Measurements from ENCODE around the gene RCOR1. TPM values are rescaled to one million over a fixed set of nuclear protein-coding genes. Genes with fewer than 3 reads are reported as not detected.

Gene RCOR1
- total and polyA plus RNA-seq, 2 of the 4 experiments (the other 2 are of a cell fraction): 9.0 to 11.2 TPM

GRCh38 chr14:102732924-102733323 lies 140.5 kb downstream of the RCOR1 start:
- H3K4ac ChIP-seq (ENCODE audit: low read depth, low read length): no peak overlapping the region
- BruUV-seq (replicated peaks): no TSS peak
- peaks cover 0 to 4% of the 10 kb centered on the region in 2 experiments; a peak in 1 of 4 replicates for H3K79me1 ChIP-seq (ENCODE audit: low read depth in 1 of 2, low read length in 2 of 2)
- H3K4me1 ChIP-seq (ENCODE audit: control insufficient read depth, insufficient read depth, low read length): no peaks in the 10 kb centered on the region
- TF ChIP-seq MXI1 (IDR thresholded peaks at IDR 0.05; ENCODE audit: borderline replicate concordance, low read depth, low read length) (no peak), CHD1 (IDR thresholded peaks at IDR 0.05; ENCODE audit: low read depth, low read length) (no peak), RCOR1 (IDR thresholded peaks at IDR 0.05; ENCODE audit: insufficient replicate concordance, low read length) (no peak), MAFK (IDR thresholded peaks at IDR 0.05; ENCODE audit: low read depth, low read length) (no peak), CTCF (conservative IDR thresholded peaks at IDR 0.05; ENCODE audit: low read depth, low read length) (no peak), NFE2L2 (IDR thresholded peaks at IDR 0.05; ENCODE audit: low read depth, low read length) (no peak), MAZ (IDR thresholded peaks at IDR 0.05; ENCODE audit: borderline replicate concordance, low read depth, low read length) (no peak), FOS (IDR thresholded peaks at IDR 0.05; ENCODE audit: low read depth, low read length) (no peak), RAD21 (IDR thresholded peaks at IDR 0.05; ENCODE audit: low read length) (no peak)
- H2AK5ac ChIP-seq (ENCODE audit: low read depth, low read length): no peak overlapping the region
- H2AK9ac ChIP-seq (replicated peaks; ENCODE audit: low read depth, low read length, poor library complexity): no peak overlapping the region
- peaks cover 10% of the 10 kb centered on the region for H3K9me1 ChIP-seq (ENCODE audit: insufficient read depth, low read length)
- H3K14ac ChIP-seq (replicated peaks; ENCODE audit: low read depth, low read length): no peak overlapping the region
- H2AFZ ChIP-seq (replicated peaks; ENCODE audit: low read length, poor library complexity): no peak overlapping the region
- peaks cover 14% of the 10 kb centered on the region for H3K36me3 ChIP-seq (ENCODE audit: control insufficient read depth, insufficient read depth, low read length)
- no peak for DNase-seq
- no peak overlapping the region for H2BK120ac ChIP-seq (ENCODE audit: low read depth, low read length)
- H3K18ac ChIP-seq (ENCODE audit: low read depth, low read length): no peak overlapping the region
- H3K27me3 ChIP-seq (ENCODE audit: control insufficient read depth, insufficient read depth, low read length): no peaks in the 10 kb centered on the region
- no peak overlapping the region for H4K8ac ChIP-seq (ENCODE audit: low read depth in 2 of 2, low read length in 2 of 2)
- no peak overlapping the region for H4K5ac ChIP-seq (ENCODE audit: low read depth, low read length)
- no peak overlapping the region for H2BK5ac ChIP-seq (ENCODE audit: low read depth, low read length, poor library complexity, severe bottlenecking)
- H4K20me1 ChIP-seq (ENCODE audit: insufficient read depth, low read length): no peaks in the 10 kb centered on the region; the same call in 1 of the 2 replicates
- ATAC-seq (ENCODE audit: low read depth): no peak
- dilution Hi-C loops (cut with HindIII; ENCODE audit: low sequenced_read_pairs, unreplicated experiment): no loop called here
- H3K4me2 ChIP-seq (ENCODE audit: low read depth, low read length): no peak overlapping the region
- no peaks in the 10 kb centered on the region for H3K9me3 ChIP-seq (ENCODE audit: control insufficient read depth, insufficient read depth, low read length)
- in situ Hi-C loops (cut with MboI; ENCODE audit: low sequenced_read_pairs): no loop called here
- H2BK15ac ChIP-seq (ENCODE audit: low read depth, low read length): no peak overlapping the region
- intact Hi-C loops (cut with micrococcal nuclease): no loop called here
- 90% methylated on average over 2 of the region's 10 CpGs; no CpG with 5 or more reads in 1 of the 2 experiments for WGBS, 2 experiments (ENCODE audit: extremely low coverage in 2 of 2, insufficient read length in 1 of 2)
- no peak overlapping the region for H3K4me3 ChIP-seq (ENCODE audit: insufficient read depth, low read depth, low read length)
- ChIA-PET CTCF (no interaction called here), POLR2A (ENCODE audit: unreplicated experiment) (no interaction called here)
- no peak overlapping the region for H3K27ac ChIP-seq (ENCODE audit: insufficient read depth, low read length)
- H3K23ac ChIP-seq (ENCODE audit: low read depth, low read length): no peak overlapping the region
- H2BK20ac ChIP-seq (ENCODE audit: low read depth, low read length): no peak overlapping the region
- no peak overlapping the region for H3K9ac ChIP-seq (ENCODE audit: low read depth, low read length)
- no peak overlapping the region for H3K56ac ChIP-seq (ENCODE audit: extremely low read depth, insufficient read depth, low read length)
- H4K91ac ChIP-seq (ENCODE audit: insufficient read depth, low read depth, low read length): no peak overlapping the region
